Neural cell (in vitro differentiated cells): ENCODE data around the gene TATDN2. TPM values are rescaled to one million over a fixed set of nuclear protein-coding genes. Genes with fewer than 3 reads are reported as not detected.

Experiments
- H2AFZ ChIP-seq: fragments of 200-600, 300-800 bp; sonication (generic), shearing (Covaris generic); 2 replicates; pipeline ENCODE4 v1.6.0; 2014; ENCODE audit warnings: low read depth, mild to moderate bottlenecking, antibody characterized with exemption, low read length, moderate library complexity
- H3F3A ChIP-seq: fragments of 200-600 bp; shearing (Covaris generic); 2 replicates; pipeline ENCODE4 v1.6.1; 2016; ENCODE audit warnings: mild to moderate bottlenecking, moderate library complexity, mixed read lengths, antibody characterized with exemption, low read length; ENCODE audit not compliant: insufficient read depth, poor library complexity, severe bottlenecking
- H3K27ac ChIP-seq: fragments of 200-600, 300-800 bp; sonication (generic), shearing (Covaris generic); 2 replicates; pipeline ENCODE4 v1.5.1; 2014; ENCODE audit warnings: mild to moderate bottlenecking, low read length, moderate library complexity
- H3K27me3 ChIP-seq: fragments of 300-800, 200-600 bp; sonication (generic), shearing (Covaris generic); 2 replicates; pipeline ENCODE4 v1.6.0; 2014; ENCODE audit warnings: mild to moderate bottlenecking, low read depth, low read length, moderate library complexity; ENCODE audit not compliant: insufficient read depth
- H3K36me3 ChIP-seq: fragments of 300-800, 200-600 bp; sonication (generic), shearing (Covaris generic); 2 replicates; pipeline ENCODE4 v1.5.1; 2014; ENCODE audit warnings: mild to moderate bottlenecking, antibody characterized with exemption, low read length, moderate library complexity; ENCODE audit not compliant: insufficient read depth
- H3K4me2 ChIP-seq: fragments of 300-800, 200-600 bp; sonication (generic), shearing (Covaris generic); 2 replicates; pipeline ENCODE4 v1.6.0; 2014; ENCODE audit warnings: mild to moderate bottlenecking, low read length
- H3K4me3 ChIP-seq: fragments of 300-800, 200-600 bp; sonication (generic), shearing (Covaris generic); 2 replicates; pipeline ENCODE4 v1.5.1; 2014; ENCODE audit warnings: mild to moderate bottlenecking, low read length, moderate library complexity
- H3K79me2 ChIP-seq: fragments of 200-600 bp; shearing (Covaris generic); replicated peaks from 2 replicates; pipeline ENCODE4 v1.6.0; 2014; ENCODE audit warnings: mild to moderate bottlenecking, low read length, moderate library complexity; ENCODE audit not compliant: insufficient read depth
- H3K9ac ChIP-seq: fragments of 300-800, 200-600 bp; sonication (generic), shearing (Covaris generic); 2 replicates; pipeline ENCODE4 v1.6.1; 2016; ENCODE audit warnings: mild to moderate bottlenecking, low read length, mixed read lengths
- H3K9me2 ChIP-seq: fragments of 200-600 bp; shearing (Covaris generic); 2 replicates; pipeline ENCODE4 v1.6.1; 2016; ENCODE audit warnings: mild to moderate bottlenecking, low read length, mixed read lengths; ENCODE audit not compliant: insufficient read depth
- H3K9me3 ChIP-seq: fragments of 200-600, 300-800 bp; sonication (generic), shearing (Covaris generic); 2 replicates; pipeline ENCODE4 v1.6.1; 2016; ENCODE audit warnings: mild to moderate bottlenecking, mixed run types, low read length, moderate library complexity, mixed read lengths
- H4K20me1 ChIP-seq: fragments of 200-600 bp; shearing (Covaris generic); 2 replicates; pipeline ENCODE4 v1.6.1; 2016; ENCODE audit warnings: mild to moderate bottlenecking, mixed run types; ENCODE audit not compliant: insufficient read depth
- CTCF ChIP-seq: fragments of 450-650 bp; IDR thresholded peaks from 2 replicates; pipeline ENCODE4 v1.5.1; 2014; ENCODE audit warnings: antibody characterized with exemption, mild to moderate bottlenecking, moderate library complexity; ENCODE audit not compliant: poor library complexity, severe bottlenecking
- EP300 ChIP-seq: fragments of 450-650 bp; conservative IDR thresholded peaks from 2 replicates; pipeline ENCODE4 v1.6.1; 2014; ENCODE audit warnings: antibody characterized with exemption, mild to moderate bottlenecking, moderate library complexity; ENCODE audit not compliant: poor library complexity, severe bottlenecking
- EZH2 ChIP-seq: fragments of 200-600, 300-800 bp; shearing (Covaris generic), sonication (generic); IDR thresholded peaks from 2 replicates; pipeline ENCODE4 v1.6.1; 2014; ENCODE audit warnings: antibody characterized with exemption, low read length, borderline replicate concordance, mild to moderate bottlenecking; ENCODE audit not compliant: insufficient read depth, poor library complexity, severe bottlenecking
- MXI1 ChIP-seq: fragments of 450-650 bp; conservative IDR thresholded peaks from 2 replicates; pipeline ENCODE4 v1.6.1; 2014; ENCODE audit warnings: antibody characterized with exemption, mild to moderate bottlenecking; ENCODE audit not compliant: poor library complexity, severe bottlenecking
- POLR2AphosphoS5 ChIP-seq: IDR thresholded peaks from 2 replicates; pipeline ENCODE4 v1.6.1; 2012
- RAD21 ChIP-seq: fragments of 450-650 bp; conservative IDR thresholded peaks from 2 replicates; pipeline ENCODE4 v1.6.1; 2014; ENCODE audit warnings: antibody characterized with exemption, mild to moderate bottlenecking, moderate library complexity
- REST ChIP-seq: IDR thresholded peaks from 2 replicates; pipeline ENCODE4 v1.6.1; 2012; ENCODE audit warnings: borderline replicate concordance
- SMC3 ChIP-seq: fragments of 450-650 bp; conservative IDR thresholded peaks from 2 replicates; pipeline ENCODE4 v1.6.1; 2014; ENCODE audit warnings: antibody characterized with exemption, mild to moderate bottlenecking, moderate library complexity; ENCODE audit not compliant: poor library complexity
- TAF1 ChIP-seq: IDR thresholded peaks from 2 replicates; pipeline ENCODE4 v1.6.1; 2012; ENCODE audit warnings: low read depth
- polyA plus RNA-seq: library from polyadenylated mRNA; depleted of rRNA; stranded (reverse); fragments of >200 nt; gene quantifications from 2 replicates; pipeline ENCODE4 v1.2.3, GENCODE V29; 2014

TATDN2 gene
- polyA plus RNA-seq, 1 donor from 2014 or later = 22.1 TPM

- no peak for TF ChIP-seq EP300
- TF ChIP-seq RAD21 = no peak
- no peak for TF ChIP-seq POLR2AphosphoS5
- TF ChIP-seq CTCF = no peak
- no peak for TF ChIP-seq REST
- TF ChIP-seq MXI1 = no peak
- TF ChIP-seq TAF1 = no peak
- TF ChIP-seq EZH2 = no peak
- TF ChIP-seq SMC3 = no peak
- Histone ChIP-seq H3K27me3 (no peaks in the 10 kb centered on the region), H3F3A (no peaks in the 10 kb centered on the region)
Observed at GRCh38 chr3:10234526-10235230, 13.6 kb upstream of the TATDN2 start.

GRCh38 chr3:10235551-10235950, 12.7 kb upstream of the TATDN2 start:
- no peaks in the 10 kb centered on the region for H4K20me1 ChIP-seq
- H3K9me3 ChIP-seq = no peaks in the 10 kb centered on the region
- no peaks in the 10 kb centered on the region for H3K79me2 ChIP-seq
- H3K4me3 ChIP-seq = no peak overlapping the region
- H3K4me2 ChIP-seq = no peak overlapping the region
- no peak overlapping the region for H2AFZ ChIP-seq
- H3K9ac ChIP-seq = no peak overlapping the region
- TF ChIP-seq CTCF = no peak
- no peak for TF ChIP-seq EZH2
- TF ChIP-seq REST = no peak
- TF ChIP-seq POLR2AphosphoS5 = no peak
- no peak for TF ChIP-seq RAD21
- TF ChIP-seq SMC3 = no peak
- TF ChIP-seq MXI1 = no peak
- no peak for TF ChIP-seq TAF1
- no peak for TF ChIP-seq EP300
- H3K27ac ChIP-seq = no peak overlapping the region
- H3K9me2 ChIP-seq = no peaks in the 10 kb centered on the region
- H3F3A ChIP-seq = no peaks in the 10 kb centered on the region
- H3K36me3 ChIP-seq = no peaks in the 10 kb centered on the region
- H3K27me3 ChIP-seq = no peaks in the 10 kb centered on the region

More at GRCh38 chr3:10234526-10235230, 13.6 kb upstream of the TATDN2 start:
- H3K36me3 ChIP-seq = no peaks in the 10 kb centered on the region
- H3K4me3 ChIP-seq = no peak overlapping the region
- H3K9ac ChIP-seq = no peak overlapping the region
- H4K20me1 ChIP-seq = no peaks in the 10 kb centered on the region
- no peaks in the 10 kb centered on the region for H3K79me2 ChIP-seq
- no peak overlapping the region for H3K27ac ChIP-seq
- H3K9me2 ChIP-seq = no peaks in the 10 kb centered on the region
- H2AFZ ChIP-seq = no peak overlapping the region
- H3K4me2 ChIP-seq = no peak overlapping the region
- H3K9me3 ChIP-seq = no peaks in the 10 kb centered on the region
